ENCODE results near the gene INPP4B.
"Not testable (repeated sequence)": the region's sequence is repeated elsewhere in the genome, so short reads cannot be mapped to it uniquely, and the experiment has no call there.

Gene INPP4B

GRCh38 chr4:142548491-142548890 lies 297.6 kb downstream of the INPP4B start:
- DNase-seq (ENCODE audit: low read depth in 2 of 2) = no peak

- no peak for DNase-seq (ENCODE audit: low read depth in 2 of 2)
These were observed 298.1 kb downstream of the INPP4B start for GRCh38 chr4:142547974-142548373.

GRCh38 chr4:142544594-142544993 lies 301.5 kb downstream of the INPP4B start:
- no peak for DNase-seq (ENCODE audit: low read depth in 2 of 2)

- DNase-seq (ENCODE audit: low read depth in 2 of 2) = no peak
These were observed 302.1 kb downstream of the INPP4B start for GRCh38 chr4:142544039-142544438.

GRCh38 chr4:142540483-142540804 lies 305.7 kb downstream of the INPP4B start:
- DNase-seq (ENCODE audit: low read depth in 2 of 2) = no peak

- no peak for DNase-seq (ENCODE audit: low read depth in 2 of 2)
These were observed 306.2 kb downstream of the INPP4B start for GRCh38 chr4:142539796-142540482.

GRCh38 chr4:142535009-142535408 lies 311.1 kb downstream of the INPP4B start:
- no peak for DNase-seq (ENCODE audit: low read depth in 2 of 2)

- DNase-seq (ENCODE audit: low read depth in 2 of 2) = no peak
These were observed 314.0 kb downstream of the INPP4B start for GRCh38 chr4:142532054-142532453.

GRCh38 chr4:142530728-142531127 lies 315.4 kb downstream of the INPP4B start:
- no peak for DNase-seq (ENCODE audit: low read depth in 2 of 2)

- no peak for DNase-seq (ENCODE audit: low read depth in 2 of 2)
These were observed 317.7 kb downstream of the INPP4B start for GRCh38 chr4:142528433-142528832.

- no peak for DNase-seq (ENCODE audit: low read depth in 2 of 2)
These were observed 323.0 kb downstream of the INPP4B start for GRCh38 chr4:142523111-142523510.

GRCh38 chr4:142519342-142519741 lies 326.8 kb downstream of the INPP4B start:
- no peak for DNase-seq (ENCODE audit: low read depth in 2 of 2)

- DNase-seq (ENCODE audit: low read depth in 2 of 2) = no peak
These were observed 329.2 kb downstream of the INPP4B start for GRCh38 chr4:142516686-142517526.

GRCh38 chr4:142512161-142512560 lies 333.9 kb downstream of the INPP4B start:
- no peak for DNase-seq (ENCODE audit: low read depth in 2 of 2)

- no peak for DNase-seq (ENCODE audit: low read depth in 2 of 2)
These were observed 336.2 kb downstream of the INPP4B start for GRCh38 chr4:142509881-142510280.

- not testable (repeated sequence) for DNase-seq (ENCODE audit: low read depth in 2 of 2)
These were observed 336.7 kb downstream of the INPP4B start for GRCh38 chr4:142509381-142509780.

- no peak for DNase-seq (ENCODE audit: low read depth in 2 of 2)
These were observed 345.1 kb downstream of the INPP4B start for GRCh38 chr4:142500966-142501365.

GRCh38 chr4:142497606-142498005 lies 348.5 kb downstream of the INPP4B start:
- no peak for DNase-seq (ENCODE audit: low read depth in 2 of 2)

- DNase-seq (ENCODE audit: low read depth in 2 of 2) = no peak
These were observed 352.6 kb downstream of the INPP4B start for GRCh38 chr4:142493255-142494110.

GRCh38 chr4:142485452-142485851 lies 360.6 kb downstream of the INPP4B start:
- DNase-seq (ENCODE audit: low read depth in 2 of 2) = no peak

GRCh38 chr4:142480244-142480643 lies 365.9 kb downstream of the INPP4B start:
- DNase-seq (ENCODE audit: low read depth in 2 of 2) = no peak

- no peak for DNase-seq (ENCODE audit: low read depth in 2 of 2)
These were observed 370.4 kb downstream of the INPP4B start for GRCh38 chr4:142475663-142476062.
